HG02623 (cell line): ENCODE data around the gene TMEM185B.
"Not testable (repeated sequence)": the region's sequence is repeated elsewhere in the genome, so short reads cannot be mapped to it uniquely, and the experiment has no call there.

Experiments
- ATAC-seq: cut with Tn5 transposase; IDR thresholded peaks from one replicate; pipeline ENCODE4 v1.9.1; 2021; ENCODE audit warnings: moderate library complexity; ENCODE audit not compliant: unreplicated experiment

Gene TMEM185B

DNA sequence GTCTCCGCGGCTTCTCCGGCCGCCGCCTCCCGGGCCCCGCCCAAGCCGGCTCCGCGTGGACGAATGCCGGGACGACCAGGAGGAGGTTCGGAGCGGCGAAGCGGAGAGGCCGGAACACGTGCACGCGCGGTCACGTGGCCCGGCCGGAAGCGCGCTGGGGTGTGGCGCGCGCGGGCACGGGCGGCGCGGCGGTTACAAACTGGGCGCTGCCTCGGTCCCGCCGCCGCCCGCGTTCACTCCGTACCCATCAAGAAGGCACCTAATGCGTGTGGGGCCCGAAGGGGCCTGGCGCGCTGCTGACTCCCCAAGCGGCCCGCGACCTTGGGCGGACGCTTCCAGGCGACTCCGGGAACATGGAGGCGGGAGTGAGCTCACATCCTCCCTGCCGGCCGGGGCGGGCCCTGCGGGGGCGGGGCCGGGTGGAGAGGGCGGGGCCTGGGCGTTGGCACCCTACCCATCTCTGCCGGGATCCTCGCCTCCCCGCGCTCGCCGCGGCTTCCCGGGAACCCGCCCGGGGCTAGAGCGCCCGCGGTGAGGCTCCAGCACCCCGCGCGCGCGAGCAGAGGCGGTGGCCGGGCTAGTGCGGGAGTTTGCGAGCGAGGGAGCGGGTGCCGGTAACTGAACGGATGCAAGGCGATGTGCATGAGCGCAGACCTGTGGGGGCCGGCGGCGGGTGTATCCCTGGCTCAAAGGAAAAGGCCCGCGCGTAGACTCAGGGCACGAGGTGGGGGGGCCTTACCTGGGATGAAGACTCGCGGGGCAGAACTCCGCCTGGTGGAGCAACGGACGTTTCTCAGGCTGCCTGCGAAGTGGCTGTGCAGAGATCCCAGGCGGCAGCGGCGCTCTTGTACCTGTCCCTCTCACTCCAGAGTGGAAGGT, at the start of gene TMEM185B:
TMEM185B (minus strand) TSS at position 367 of the 879 bp plus-strand sequence. CDS start 424 bp downstream, outside the sequence.
- peak; percentile 86 for ATAC-seq

DNA sequence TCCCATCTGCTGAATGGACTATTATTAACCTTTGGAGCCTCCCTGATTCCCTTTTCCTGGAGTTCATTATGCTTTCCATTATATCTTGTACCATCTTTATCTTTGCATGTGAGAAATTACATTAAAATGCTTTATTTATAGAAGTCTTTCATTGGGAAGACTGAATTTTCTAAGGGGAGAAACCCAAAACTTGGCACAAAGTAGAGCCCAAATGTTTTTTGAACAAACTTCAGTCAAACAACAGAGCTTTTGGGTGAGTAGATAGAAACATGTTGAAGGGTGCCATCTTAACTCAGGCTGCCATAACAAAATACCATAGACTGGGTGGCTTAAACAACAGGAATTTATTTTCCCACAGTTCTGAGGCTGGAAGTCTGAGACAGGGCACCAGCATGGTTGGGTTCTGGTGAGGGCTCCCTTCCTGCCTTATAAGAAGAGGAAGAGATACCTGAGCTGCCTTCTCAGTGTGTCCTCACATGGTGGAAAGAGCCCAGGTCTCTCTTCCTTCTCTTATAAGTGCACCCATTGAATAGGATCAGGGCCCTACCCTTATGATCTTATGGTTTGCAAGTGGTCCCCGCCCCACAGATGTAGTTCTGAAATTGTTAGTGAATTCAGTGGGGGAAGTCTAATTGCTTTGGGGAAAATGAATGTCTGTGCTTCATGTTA, 48.6 kb upstream of the TMEM185B start:
- ATAC-seq = no peak

DNA sequence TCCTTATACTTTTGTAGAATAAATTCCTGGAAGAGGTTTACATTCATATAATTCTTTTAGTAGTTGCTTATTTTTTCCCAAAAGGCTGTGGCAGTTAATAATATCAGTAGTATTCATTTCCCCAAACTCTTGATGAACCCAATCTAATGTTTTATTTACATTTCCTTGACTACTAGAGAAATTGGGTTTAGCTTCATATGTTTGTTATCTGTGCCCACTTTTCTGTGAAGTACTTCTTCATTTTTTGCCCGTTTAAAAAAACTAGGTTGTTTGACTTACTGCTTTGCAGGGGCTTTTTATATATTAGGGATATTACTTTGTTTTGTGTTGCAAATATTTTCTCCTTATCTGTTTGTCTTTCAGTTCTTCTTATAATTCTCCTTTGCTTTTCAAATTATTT, 46.6 kb upstream of the TMEM185B start:
- no peak for ATAC-seq

GRCh38 chr2:120269076-120269744, 46.0 kb upstream of the TMEM185B start:
- ATAC-seq = no peak

DNA sequence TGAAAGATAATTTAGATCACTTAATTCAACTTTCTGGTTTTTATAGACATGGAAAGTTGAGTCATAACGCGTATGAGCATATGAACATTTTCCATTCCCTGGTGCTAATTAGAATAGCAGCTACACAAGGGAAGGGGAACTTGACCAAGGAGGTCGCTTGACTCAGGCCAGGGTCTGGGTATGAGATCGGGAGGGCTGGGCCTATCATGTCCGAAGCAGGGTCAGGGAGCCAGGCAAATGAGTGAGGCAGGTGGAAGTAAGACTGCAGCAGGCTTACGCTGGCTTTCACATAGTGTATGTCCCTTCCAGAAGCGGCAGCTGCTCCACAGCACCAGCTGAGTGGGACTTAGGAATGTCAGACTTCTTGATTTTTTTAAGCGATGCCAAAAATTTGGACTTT, 44.1 kb upstream of the TMEM185B start:
- ATAC-seq = no peak

DNA sequence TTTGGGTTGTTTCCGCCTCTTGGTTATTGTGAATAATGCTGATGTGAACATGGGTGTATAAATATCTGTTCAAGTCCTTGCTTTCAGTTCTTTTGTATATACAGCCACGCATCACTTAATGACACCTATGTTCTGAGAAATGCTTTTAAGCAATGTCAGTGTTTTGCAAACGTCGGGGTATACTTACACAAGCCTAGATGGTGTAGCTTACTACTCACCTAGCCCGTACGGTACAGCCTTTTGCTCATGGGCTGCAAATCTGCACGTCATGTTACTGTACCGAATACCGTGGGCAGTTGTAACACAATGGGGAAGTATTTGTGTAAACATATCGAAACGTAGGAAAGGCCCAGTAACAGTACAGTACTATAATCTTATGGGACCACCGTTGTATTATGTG, 41.8 kb upstream of the TMEM185B start:
- ATAC-seq = peak; percentile 35

DNA sequence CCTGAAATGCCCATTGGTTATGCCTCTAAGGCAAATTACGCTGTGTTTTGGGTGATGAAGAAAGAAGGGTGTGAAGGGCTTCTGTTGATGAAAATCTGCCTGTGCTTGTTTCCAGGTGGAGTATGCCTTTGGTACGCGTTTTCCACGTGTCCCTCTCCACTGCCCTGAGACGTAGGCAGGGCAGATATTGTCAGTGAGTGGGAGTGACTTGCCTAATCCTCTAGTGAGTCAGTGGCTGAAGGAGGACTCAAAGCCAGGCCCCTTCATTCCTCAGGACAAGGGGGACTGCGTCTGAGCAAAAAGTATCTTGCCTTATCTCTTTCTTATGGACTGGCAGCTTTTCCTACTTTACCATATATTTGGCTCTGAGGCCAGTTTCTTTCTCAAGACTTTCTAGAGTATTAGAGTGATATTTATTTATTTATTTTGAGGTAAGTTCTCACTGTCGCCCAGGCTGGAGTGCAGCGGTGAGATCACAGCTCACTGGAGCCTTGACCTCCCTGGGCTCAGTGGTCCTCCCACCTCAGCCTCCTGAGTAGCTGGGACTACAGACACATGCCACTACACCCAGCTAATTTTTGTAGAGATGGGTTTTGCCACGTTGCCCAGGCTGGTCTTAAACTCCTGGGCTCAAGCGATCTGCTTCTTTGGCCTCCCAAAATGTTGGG, 39.7 kb upstream of the TMEM185B start:
- ATAC-seq = no peak

DNA sequence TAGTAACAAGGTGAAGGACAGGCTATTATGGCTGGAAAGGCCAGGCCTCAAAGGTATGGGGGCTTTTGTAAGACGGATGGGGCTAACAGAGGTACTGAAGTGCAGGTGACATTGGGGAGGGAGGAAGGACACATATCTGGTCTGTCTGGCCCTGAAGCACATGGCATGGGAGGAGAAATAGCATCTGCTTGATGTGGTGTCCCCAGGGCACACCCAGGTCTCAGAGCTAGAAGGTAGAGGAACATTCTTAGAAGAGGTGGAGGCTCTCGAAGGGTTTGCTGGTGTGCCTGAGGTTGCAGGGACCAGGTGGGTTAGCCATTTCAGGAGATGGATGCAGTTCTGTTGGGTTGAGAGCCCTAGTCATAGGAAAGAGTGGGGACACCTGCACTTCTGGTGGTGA, 39.0 kb upstream of the TMEM185B start:
- ATAC-seq = no peak

- peak; percentile 77 for ATAC-seq
Observed at GRCh38 chr2:120261387-120262006, 38.3 kb upstream of the TMEM185B start.

DNA sequence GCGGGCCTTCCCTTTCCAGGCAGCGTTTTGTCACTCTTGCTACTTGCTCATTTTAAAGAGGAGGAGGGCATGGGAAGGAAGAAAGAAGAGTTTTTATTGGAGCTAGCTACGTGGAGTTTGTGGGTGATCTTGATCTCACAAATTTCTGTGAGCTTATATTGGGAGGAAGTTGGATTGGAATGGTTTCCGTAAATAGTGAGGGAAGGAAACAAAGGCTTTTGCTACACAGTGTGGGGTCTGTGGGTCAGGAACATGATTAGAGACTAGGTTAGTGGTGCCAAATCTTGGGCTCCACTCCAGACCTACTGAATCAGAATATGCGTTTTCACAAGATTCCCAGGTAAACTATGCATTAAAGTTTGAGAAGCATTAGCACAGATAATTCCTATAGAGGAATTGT, 37.5 kb upstream of the TMEM185B start:
- ATAC-seq = no peak

DNA sequence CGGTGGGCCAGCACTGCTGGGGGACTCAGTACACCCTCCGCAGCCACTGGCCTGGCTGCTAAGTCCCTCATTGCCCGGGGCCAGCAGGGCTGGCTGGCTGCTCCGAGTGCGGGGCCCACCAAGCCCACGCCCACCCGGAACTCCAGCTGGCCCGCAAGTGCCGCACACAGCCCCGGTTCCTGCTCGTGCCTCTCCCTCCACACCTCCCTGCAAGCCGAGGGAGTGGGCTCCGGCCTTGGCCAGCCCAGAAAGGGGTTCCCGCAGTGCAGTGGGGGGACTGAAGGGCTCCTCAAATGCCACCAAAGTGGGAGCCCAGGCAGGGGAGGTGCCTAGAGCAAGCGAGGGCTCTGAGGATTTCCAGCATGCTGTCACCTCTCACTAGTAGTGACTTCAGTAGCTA, 36.7 kb upstream of the TMEM185B start:
- ATAC-seq = not testable (repeated sequence)

DNA sequence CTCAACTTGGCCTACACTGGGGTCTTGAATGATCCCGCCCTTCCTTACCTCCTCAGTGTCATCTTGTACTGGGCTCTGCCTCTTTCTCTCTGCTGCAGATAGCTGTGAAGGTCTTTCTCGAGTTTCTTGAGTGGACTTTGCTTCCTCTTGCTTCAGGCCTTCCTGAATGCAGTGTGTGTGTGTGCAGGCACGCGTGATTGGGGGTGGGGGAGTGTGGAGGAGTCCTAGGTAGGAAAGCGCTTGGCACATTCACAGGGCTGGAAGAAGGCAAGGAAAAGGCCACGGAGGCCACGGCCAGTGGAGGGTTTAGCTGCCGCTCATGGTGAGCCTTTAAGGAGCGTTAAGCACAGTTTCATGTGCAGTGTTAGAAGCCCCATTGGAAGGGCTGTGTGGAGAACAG, 35.0 kb upstream of the TMEM185B start:
- no peak for ATAC-seq

DNA sequence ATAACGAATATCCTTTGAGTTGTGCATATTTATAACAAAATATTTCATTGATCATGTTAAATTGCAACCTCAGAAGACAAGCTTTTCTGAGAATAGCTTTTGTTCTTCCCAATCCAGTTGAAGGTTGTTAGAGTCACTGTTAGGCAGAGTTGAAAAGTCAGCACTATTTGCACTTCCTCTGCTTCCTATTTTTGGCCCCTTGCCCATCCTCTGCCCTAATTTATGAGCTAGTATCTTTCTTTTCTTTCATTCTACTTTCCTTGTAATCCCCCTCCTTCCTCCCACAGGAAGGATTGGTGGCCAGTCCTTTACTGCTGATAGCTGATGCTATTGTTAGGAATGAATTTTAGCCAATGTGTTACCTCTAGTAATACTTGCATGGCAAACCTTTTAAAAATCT, 34.3 kb upstream of the TMEM185B start:
- ATAC-seq = no peak

DNA sequence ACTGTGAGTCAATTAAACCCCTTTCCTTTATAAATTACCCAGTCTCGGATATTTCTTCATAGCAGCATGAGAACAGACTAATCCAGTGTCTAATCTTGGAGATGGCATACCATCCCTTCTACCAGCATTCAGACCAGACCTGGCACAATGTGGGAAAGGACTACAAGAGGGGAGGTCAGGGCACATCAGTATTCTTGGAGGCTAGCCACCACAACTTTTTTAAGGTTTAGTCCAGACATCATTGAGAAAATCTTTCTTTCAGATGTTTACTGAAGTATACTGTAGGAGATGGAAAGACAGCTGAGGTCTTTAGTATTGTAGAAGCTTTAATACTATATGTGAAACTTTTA, 33.4 kb upstream of the TMEM185B start:
- no peak for ATAC-seq

- ATAC-seq = no peak
Observed at GRCh38 chr2:120255986-120256650, 32.9 kb upstream of the TMEM185B start.

DNA sequence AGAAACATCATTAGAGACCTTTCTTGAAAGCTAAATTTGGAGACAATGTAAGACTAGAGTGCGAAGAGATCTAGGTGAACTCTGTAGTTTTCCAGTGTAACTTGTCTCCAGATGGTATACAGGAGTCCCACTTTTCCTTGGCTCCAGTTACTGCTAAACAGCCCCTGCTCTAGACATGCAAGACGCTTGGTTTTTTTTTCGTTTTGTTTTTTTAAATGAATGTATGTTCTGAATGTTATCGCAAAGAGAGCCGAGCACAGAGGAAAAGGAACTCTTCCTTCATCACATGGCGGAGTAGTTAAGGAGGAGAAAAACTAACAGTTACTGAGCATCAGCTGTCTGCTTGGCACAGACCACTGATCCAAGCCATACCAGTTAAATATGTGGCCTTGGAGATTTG, 31.9 kb upstream of the TMEM185B start:
- no peak for ATAC-seq

GRCh38 chr2:120254178-120254577, 31.0 kb upstream of the TMEM185B start:
- ATAC-seq = no peak

DNA sequence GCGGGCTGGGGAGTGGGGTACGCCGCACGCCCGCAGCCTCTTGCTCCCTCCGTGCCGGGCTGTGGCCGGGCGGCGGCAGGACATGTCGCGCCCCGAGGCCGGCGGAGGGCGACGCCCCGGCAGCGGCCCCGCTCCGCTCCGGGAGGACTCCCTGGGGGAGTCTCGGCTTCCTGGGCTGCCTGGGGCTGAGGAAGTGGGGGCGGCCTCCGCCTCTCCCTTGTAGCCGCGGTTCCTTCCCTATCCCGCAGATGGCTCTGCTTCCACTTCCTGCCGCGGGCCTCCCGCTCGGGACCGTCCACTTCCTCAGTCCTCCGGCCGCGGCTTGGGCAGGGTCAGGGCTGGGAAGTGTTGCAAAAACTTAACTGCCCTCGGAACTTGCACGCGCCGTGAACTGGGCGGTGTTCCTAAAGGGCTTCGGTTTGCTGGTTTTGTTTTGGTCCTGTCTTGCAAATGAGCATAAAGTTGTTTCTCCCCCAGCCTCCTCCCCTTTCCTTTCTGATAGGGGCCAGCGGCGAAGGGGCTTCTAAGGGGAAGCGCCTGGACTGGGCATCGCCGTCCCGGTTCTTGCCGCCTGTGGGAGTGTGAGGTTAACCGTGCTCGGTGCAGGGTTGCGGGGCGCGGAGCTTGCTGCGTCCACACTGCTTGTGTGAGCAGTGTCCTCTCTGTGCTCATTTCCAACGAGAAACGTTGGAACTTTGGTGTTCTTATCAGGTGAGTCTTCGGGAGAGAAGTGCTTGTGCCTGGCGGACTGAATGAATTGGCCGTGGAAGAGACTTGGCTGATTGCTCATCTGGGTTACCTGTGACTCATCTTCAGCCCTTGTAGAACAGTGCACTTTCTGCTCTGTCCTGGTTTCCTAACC, 30.1 kb upstream of the TMEM185B start:
- ATAC-seq = peak; percentile 18

DNA sequence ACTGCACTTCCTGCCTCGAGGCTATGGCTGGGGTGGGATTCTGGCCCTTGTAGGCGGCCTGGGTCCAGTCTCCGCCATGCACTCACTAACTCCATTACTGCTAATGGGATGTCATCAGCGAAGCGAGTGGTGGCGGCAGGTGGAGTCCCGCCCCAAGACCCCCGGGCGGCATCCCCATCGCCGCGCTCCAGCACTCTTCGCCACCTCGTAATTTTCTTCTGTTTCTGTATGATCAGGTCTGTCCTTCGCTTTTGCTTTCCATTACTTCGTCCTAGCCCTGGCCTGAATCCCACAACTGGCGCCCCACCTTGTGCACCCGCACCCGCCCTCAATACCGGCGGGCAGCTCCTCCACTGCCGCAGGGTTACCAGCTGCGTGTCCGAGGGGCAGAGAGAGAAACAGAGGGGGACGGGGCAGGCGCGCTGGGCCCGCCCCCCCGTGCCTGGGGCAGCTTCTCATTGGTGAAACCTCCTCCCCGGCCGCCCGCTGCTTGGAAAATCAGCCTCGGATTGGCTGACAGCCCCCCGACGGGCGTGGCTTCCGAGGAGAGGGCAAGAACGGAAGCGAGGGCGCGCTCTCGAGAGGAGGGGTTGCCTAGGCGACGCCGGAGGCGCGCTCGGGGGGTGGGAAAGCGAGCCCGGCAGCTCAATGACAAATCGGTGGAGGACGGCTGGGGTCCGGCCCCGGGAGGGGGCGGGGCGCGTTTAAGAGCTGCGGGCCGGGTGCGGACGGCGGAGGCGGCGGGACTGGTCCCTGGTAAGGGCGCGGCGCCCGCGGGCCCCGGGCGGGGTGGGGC, 29.2 kb upstream of the TMEM185B start, which contains the start of gene RALB:
RALB (plus strand) TSS at position 628 of the 796 bp plus-strand sequence. CDS start 25,813 bp downstream, outside the sequence.
- ATAC-seq = peak; percentile 93
